Measurements from ENCODE around the gene IL1RN. TPM values are rescaled to one million over a fixed set of nuclear protein-coding genes. Genes with fewer than 3 reads are reported as not detected.

IL1RN gene
- total and polyA plus RNA-seq, 2 experiments from 2014 or later = not detected

GRCh38 chr2:113156278-113157117 is 29.1 kb downstream of the IL1RN start:
- no peaks in the 10 kb centered on the region for H3K36me3 ChIP-seq (ENCODE audit: low read depth)
- no peak overlapping the region for H3K9ac ChIP-seq
- H2AFZ ChIP-seq = peak overlapping the region; percentile 79
- H3K9me2 ChIP-seq (ENCODE audit: insufficient read depth) = no peaks in the 10 kb centered on the region
- H3F3A ChIP-seq (ENCODE audit: insufficient read depth) = 0 out of 2 replicates have a peak, but pooled peaks cover 11% of the 10 kb centered on the region
- peaks cover 9% of the 10 kb centered on the region for H3K4me1 ChIP-seq (ENCODE audit: insufficient read depth)
- no peak for TF ChIP-seq EZH2phosphoT487 (IDR thresholded peaks at IDR 0.05; ENCODE audit: insufficient read depth, low read depth)
- no peak for TF ChIP-seq EZH2 (IDR thresholded peaks at IDR 0.05; ENCODE audit: insufficient read depth, poor library complexity, severe bottlenecking)
- in situ Hi-C loops (cut with MboI) = no loop called here
- H3K4me3 ChIP-seq = peak overlapping the region; percentile 52
- peak overlapping the region; percentile 39 for H3K4me2 ChIP-seq (ENCODE audit: unreplicated experiment)
- DNase-seq = no peak
- WGBS, 2 experiments (ENCODE audit: low coverage in 1 of 2, low lambda C conversion rate in 2 of 2, missing lambda C conversion rate in 2 of 2) = 47 to 48% methylated on average over 10 of the region's 10 CpGs
- no peaks in the 10 kb centered on the region for H3K9me3 ChIP-seq (ENCODE audit: low read depth)
- no peaks in the 10 kb centered on the region for H3K79me2 ChIP-seq (ENCODE audit: insufficient read depth)
- H4K20me1 ChIP-seq (ENCODE audit: insufficient read depth) = no peaks in the 10 kb centered on the region
- H3K27me3 ChIP-seq (replicated peaks; ENCODE audit: insufficient read depth) = no peaks in the 10 kb centered on the region
- H3K27ac ChIP-seq = no peak overlapping the region

GRCh38 chr2:113157118-113157896 is 29.9 kb downstream of the IL1RN start:
- DNase-seq = peak; percentile 58
- Histone ChIP-seq H3K36me3 (ENCODE audit: low read depth) (no peaks in the 10 kb centered on the region), H3K27ac (no peak overlapping the region), H3K4me3 (peak overlapping the region; percentile 69), H3F3A (ENCODE audit: insufficient read depth) (0 out of 2 replicates have a peak, but pooled peaks cover 11% of the 10 kb centered on the region), H2AFZ (peak overlapping the region; percentile 90), H3K9ac (peak overlapping the region; percentile 52), H3K27me3 (replicated peaks; ENCODE audit: insufficient read depth) (no peaks in the 10 kb centered on the region), H3K9me2 (ENCODE audit: insufficient read depth) (no peaks in the 10 kb centered on the region), H3K4me1 (ENCODE audit: insufficient read depth) (peaks cover 9% of the 10 kb centered on the region), H3K9me3 (ENCODE audit: low read depth) (no peaks in the 10 kb centered on the region), H3K4me2 (ENCODE audit: unreplicated experiment) (peak overlapping the region; percentile 39), H3K79me2 (ENCODE audit: insufficient read depth) (no peaks in the 10 kb centered on the region), H4K20me1 (ENCODE audit: insufficient read depth) (no peaks in the 10 kb centered on the region)
- no peak for TF ChIP-seq EZH2phosphoT487 (IDR thresholded peaks at IDR 0.05; ENCODE audit: insufficient read depth, low read depth)
- TF ChIP-seq EZH2 (IDR thresholded peaks at IDR 0.05; ENCODE audit: insufficient read depth, poor library complexity, severe bottlenecking) = no peak
- WGBS, 2 experiments (ENCODE audit: low coverage in 1 of 2, low lambda C conversion rate in 2 of 2, missing lambda C conversion rate in 2 of 2) = 1% methylated on average over 18 to 77 of the region's 92 CpGs
- in situ Hi-C loops (cut with MboI) = no loop called here

GRCh38 chr2:113157897-113158753 is 30.7 kb downstream of the IL1RN start:
- Histone ChIP-seq H3K9ac (peak overlapping the region; percentile 52), H3K27me3 (replicated peaks; ENCODE audit: insufficient read depth) (no peaks in the 10 kb centered on the region), H3K9me3 (ENCODE audit: low read depth) (no peaks in the 10 kb centered on the region), H3K9me2 (ENCODE audit: insufficient read depth) (no peaks in the 10 kb centered on the region), H3F3A (ENCODE audit: insufficient read depth) (0 out of 2 replicates have a peak, but pooled peaks cover 11% of the 10 kb centered on the region), H3K79me2 (ENCODE audit: insufficient read depth) (no peaks in the 10 kb centered on the region), H3K4me3 (peak overlapping the region; percentile 69), H3K4me2 (ENCODE audit: unreplicated experiment) (peak overlapping the region; percentile 37), H2AFZ (peak overlapping the region; percentile 90), H4K20me1 (ENCODE audit: insufficient read depth) (no peaks in the 10 kb centered on the region), H3K27ac (peak overlapping the region; percentile 32; the same call in 1 of the 2 replicates), H3K36me3 (ENCODE audit: low read depth) (no peaks in the 10 kb centered on the region), H3K4me1 (ENCODE audit: insufficient read depth) (peaks cover 9% of the 10 kb centered on the region)
- TF ChIP-seq EZH2phosphoT487 (IDR thresholded peaks at IDR 0.05; ENCODE audit: insufficient read depth, low read depth) (no peak), EZH2 (IDR thresholded peaks at IDR 0.05; ENCODE audit: insufficient read depth, poor library complexity, severe bottlenecking) (no peak)
- peak; percentile 85 for DNase-seq
- 39 to 40% methylated on average over 10 of the region's 10 CpGs for WGBS, 2 experiments (ENCODE audit: low coverage in 1 of 2, low lambda C conversion rate in 2 of 2, missing lambda C conversion rate in 2 of 2)
- in situ Hi-C loops (cut with MboI) = no loop called here
